ENCODE data around the gene PLIN4. TPM values are rescaled to one million over a fixed set of nuclear protein-coding genes. Genes with fewer than 3 reads are reported as not detected.

The PLIN4 gene
- total RNA-seq, 1 donor = under 0.01 TPM

DNA sequence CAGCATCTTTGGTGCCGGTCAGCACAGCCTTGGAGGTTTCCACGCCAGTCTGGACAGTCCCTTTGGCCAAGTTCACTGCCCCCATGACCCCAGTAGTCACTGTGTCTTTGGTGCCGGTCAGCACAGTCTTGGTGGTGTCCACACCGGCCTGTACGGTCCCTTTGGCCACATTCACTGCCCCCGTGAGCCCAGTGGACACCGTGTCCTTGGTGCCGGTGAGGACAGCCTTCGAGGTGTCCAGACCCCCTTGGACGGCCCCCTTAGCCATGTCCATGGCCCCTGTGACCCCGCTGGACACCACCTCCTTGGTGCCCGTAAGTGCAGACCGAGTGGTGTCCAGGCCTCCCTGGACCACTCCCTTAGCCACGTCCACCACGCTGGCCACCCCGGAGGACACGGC is 5.0 kb downstream of the PLIN4 start:
- Histone ChIP-seq H3K36me3 (ENCODE audit: insufficient read depth, low read length) (no peaks in the 10 kb centered on the region), H4K20me1 (ENCODE audit: insufficient read depth, low read length) (no peaks in the 10 kb centered on the region), H3K79me2 (ENCODE audit: insufficient read depth, low read length) (no peaks in the 10 kb centered on the region)

DNA sequence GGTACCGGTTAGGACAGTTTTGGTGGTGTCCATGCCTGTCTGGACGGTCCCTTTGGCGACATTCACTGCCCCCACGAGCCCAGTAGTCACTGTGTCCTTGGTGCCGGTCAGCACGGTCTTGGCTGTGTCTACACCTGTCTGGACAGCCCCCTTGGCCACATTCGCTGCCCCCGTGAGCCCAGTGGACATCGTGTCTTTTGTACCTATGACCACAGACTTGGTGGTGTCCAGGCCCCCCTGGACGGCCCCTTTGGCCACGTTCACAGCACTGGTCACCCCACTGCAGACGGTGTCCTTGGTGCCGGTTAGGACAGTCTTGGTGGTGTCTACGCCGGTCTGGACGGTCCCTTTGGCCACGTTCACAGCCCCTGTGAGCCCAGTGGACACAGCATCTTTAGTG is 6.2 kb downstream of the PLIN4 start:
- Histone ChIP-seq H3K4me2 (ENCODE audit: insufficient read depth, low read length) (no peak overlapping the region), H3K36me3 (ENCODE audit: insufficient read depth, low read length) (no peaks in the 10 kb centered on the region), H2AFZ (ENCODE audit: low read length) (no peak overlapping the region), H3K4me3 (ENCODE audit: insufficient read depth, low read length) (no peak overlapping the region), H3K4me1 (ENCODE audit: insufficient read depth, low read length) (no peaks in the 10 kb centered on the region), H3K9me3 (ENCODE audit: low read depth, low read length) (no peaks in the 10 kb centered on the region), H3K27ac (ENCODE audit: low read depth, low read length) (no peak overlapping the region), H3K27me3 (ENCODE audit: insufficient read depth, low read length) (peaks cover 4% of the 10 kb centered on the region), H3K79me2 (ENCODE audit: insufficient read depth, low read length) (no peaks in the 10 kb centered on the region), H4K20me1 (ENCODE audit: insufficient read depth, low read length) (no peaks in the 10 kb centered on the region)
- DNase-seq (ENCODE audit: insufficient read length, low spot score, missing footprints) = no peak
- TF ChIP-seq, protein P1, sequence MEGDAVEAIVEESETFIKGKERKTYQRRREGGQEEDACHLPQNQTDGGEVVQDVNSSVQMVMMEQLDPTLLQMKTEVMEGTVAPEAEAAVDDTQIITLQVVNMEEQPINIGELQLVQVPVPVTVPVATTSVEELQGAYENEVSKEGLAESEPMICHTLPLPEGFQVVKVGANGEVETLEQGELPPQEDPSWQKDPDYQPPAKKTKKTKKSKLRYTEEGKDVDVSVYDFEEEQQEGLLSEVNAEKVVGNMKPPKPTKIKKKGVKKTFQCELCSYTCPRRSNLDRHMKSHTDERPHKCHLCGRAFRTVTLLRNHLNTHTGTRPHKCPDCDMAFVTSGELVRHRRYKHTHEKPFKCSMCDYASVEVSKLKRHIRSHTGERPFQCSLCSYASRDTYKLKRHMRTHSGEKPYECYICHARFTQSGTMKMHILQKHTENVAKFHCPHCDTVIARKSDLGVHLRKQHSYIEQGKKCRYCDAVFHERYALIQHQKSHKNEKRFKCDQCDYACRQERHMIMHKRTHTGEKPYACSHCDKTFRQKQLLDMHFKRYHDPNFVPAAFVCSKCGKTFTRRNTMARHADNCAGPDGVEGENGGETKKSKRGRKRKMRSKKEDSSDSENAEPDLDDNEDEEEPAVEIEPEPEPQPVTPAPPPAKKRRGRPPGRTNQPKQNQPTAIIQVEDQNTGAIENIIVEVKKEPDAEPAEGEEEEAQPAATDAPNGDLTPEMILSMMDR (IDR thresholded peaks at IDR 0.05; ENCODE audit: extremely low read depth, low read depth, low read length) = no peak

More for the DNA sequence above, 5.0 kb downstream of the PLIN4 start:
- TF ChIP-seq, protein P1 (IDR thresholded peaks at IDR 0.05; ENCODE audit: extremely low read depth, low read depth, low read length) = no peak
- no peaks in the 10 kb centered on the region for H3K4me1 ChIP-seq (ENCODE audit: insufficient read depth, low read length)
- H3K27me3 ChIP-seq (ENCODE audit: insufficient read depth, low read length) = peaks cover 6% of the 10 kb centered on the region
- no peak overlapping the region for H3K4me3 ChIP-seq (ENCODE audit: insufficient read depth, low read length)
- H2AFZ ChIP-seq (ENCODE audit: low read length) = no peak overlapping the region
- DNase-seq (ENCODE audit: insufficient read length, low spot score, missing footprints) = no peak
- no peak overlapping the region for H3K4me2 ChIP-seq (ENCODE audit: insufficient read depth, low read length)
- no peak overlapping the region for H3K27ac ChIP-seq (ENCODE audit: low read depth, low read length)
- H3K9me3 ChIP-seq (ENCODE audit: low read depth, low read length) = no peaks in the 10 kb centered on the region

DNA sequence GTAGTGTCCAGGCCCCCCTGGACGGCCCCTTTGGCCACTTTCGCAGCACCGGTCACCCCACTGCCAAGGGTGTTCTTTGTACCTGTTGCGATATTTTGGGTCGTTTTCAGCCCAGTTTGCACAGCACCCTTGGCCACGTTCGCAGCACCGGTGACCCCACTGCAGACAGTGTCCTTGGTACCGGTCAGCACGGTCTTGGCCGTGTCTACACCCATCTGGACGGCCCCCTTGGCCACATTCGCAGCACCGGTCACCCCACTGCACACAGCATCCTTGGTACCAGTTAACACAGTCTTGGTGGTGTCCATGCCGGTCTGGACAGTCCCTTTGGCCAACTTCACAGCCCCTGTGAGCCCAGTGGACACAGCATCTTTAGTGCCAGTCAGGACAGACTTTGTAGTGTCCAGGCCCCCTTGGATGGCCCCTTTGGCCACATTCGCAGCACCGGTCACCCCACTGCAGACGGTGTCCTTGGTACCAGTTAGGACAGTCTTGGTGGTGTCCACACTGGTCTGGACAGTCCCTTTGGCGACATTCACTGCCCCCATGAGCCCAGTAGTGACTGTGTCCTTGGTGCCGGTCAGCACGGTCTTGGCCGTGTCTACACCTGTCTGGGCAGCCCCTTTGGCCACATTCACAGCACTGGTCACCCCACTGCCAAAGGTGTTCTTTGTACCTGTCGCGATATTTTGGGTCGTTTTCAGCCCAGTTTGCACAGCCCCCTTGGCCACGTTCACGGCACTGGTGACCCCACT is 6.8 kb downstream of the PLIN4 start:
- H3K4me1 ChIP-seq (ENCODE audit: insufficient read depth, low read length) = peaks cover 3% of the 10 kb centered on the region
- H3K4me2 ChIP-seq (ENCODE audit: insufficient read depth, low read length) = no peak overlapping the region
- H3K27ac ChIP-seq (ENCODE audit: low read depth, low read length) = no peak overlapping the region
- no peak overlapping the region for H2AFZ ChIP-seq (ENCODE audit: low read length)
- no peaks in the 10 kb centered on the region for H3K79me2 ChIP-seq (ENCODE audit: insufficient read depth, low read length)
- H3K36me3 ChIP-seq (ENCODE audit: insufficient read depth, low read length) = no peaks in the 10 kb centered on the region
- H4K20me1 ChIP-seq (ENCODE audit: insufficient read depth, low read length) = peaks cover 2% of the 10 kb centered on the region
- TF ChIP-seq, protein P1 (IDR thresholded peaks at IDR 0.05; ENCODE audit: extremely low read depth, low read depth, low read length) = no peak
- no peaks in the 10 kb centered on the region for H3K9me3 ChIP-seq (ENCODE audit: low read depth, low read length)
- peaks cover 4% of the 10 kb centered on the region for H3K27me3 ChIP-seq (ENCODE audit: insufficient read depth, low read length)
- no peak overlapping the region for H3K4me3 ChIP-seq (ENCODE audit: insufficient read depth, low read length)
- no peak for DNase-seq (ENCODE audit: insufficient read length, low spot score, missing footprints)

DNA sequence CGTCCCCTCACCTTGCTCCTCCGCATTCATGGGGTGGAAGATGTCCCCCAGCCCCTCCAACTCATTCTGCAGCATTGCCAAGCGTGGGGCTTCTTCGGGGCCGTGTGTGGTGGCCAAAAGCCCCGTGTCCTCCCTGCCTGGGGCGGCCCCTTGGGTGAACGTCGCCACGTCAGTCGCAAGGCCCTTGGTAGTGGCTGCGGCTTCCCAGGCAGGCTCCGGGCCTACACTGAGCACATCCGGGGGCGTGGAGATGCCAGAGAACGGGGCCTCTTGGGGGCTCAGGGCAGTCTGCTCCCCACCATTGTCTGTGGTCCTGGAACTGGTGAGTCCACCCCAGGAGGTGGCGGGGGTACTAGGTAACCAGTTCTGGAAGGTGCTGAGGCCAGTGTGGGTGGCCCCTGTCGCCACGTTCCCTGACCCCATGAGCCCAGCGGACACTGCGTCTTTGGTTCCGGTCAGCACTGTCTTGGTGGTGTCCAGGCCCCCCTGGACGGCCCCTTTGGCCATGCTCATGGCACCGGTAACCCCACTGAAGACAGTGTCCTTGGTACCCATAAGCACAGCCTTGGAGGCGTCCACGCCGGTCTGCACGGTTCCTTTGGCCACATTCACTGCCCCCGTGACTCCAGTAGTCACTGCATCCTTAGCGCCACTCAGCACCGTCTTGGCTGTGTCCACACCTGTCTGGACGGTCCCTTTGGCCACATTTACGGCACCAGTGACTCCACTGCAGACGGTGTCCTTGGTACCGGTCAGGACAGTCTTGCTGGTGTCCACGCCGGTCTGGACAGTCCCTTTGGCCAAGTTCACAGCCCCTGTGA is 7.6 kb downstream of the PLIN4 start:
- Histone ChIP-seq H4K20me1 (ENCODE audit: insufficient read depth, low read length) (peaks cover 3% of the 10 kb centered on the region), H2AFZ (ENCODE audit: low read length) (no peak overlapping the region)
- TF ChIP-seq, protein P1 (IDR thresholded peaks at IDR 0.05; ENCODE audit: extremely low read depth, low read depth, low read length) = no peak

More for the DNA sequence above, 7.6 kb downstream of the PLIN4 start:
- Histone ChIP-seq H3K27me3 (ENCODE audit: insufficient read depth, low read length) (no peaks in the 10 kb centered on the region), H3K4me2 (ENCODE audit: insufficient read depth, low read length) (no peak overlapping the region), H3K9me3 (ENCODE audit: low read depth, low read length) (no peaks in the 10 kb centered on the region), H3K27ac (ENCODE audit: low read depth, low read length) (no peak overlapping the region), H3K4me1 (ENCODE audit: insufficient read depth, low read length) (peaks cover 6% of the 10 kb centered on the region), H3K4me3 (ENCODE audit: insufficient read depth, low read length) (no peak overlapping the region), H3K36me3 (ENCODE audit: insufficient read depth, low read length) (no peaks in the 10 kb centered on the region), H3K79me2 (ENCODE audit: insufficient read depth, low read length) (no peaks in the 10 kb centered on the region)
- DNase-seq (ENCODE audit: insufficient read length, low spot score, missing footprints) = no peak

All from osteoblast (primary cell).